ENCODE measurements around the gene MEF2D. TPM values are rescaled to one million over a fixed set of nuclear protein-coding genes. Genes with fewer than 3 reads are reported as not detected.

MEF2D gene
- total and polyA plus RNA-seq, 2 donors (not counting 1 experiment from before 2014, with no cell fraction given) = 65.6 to 128 TPM

DNA sequence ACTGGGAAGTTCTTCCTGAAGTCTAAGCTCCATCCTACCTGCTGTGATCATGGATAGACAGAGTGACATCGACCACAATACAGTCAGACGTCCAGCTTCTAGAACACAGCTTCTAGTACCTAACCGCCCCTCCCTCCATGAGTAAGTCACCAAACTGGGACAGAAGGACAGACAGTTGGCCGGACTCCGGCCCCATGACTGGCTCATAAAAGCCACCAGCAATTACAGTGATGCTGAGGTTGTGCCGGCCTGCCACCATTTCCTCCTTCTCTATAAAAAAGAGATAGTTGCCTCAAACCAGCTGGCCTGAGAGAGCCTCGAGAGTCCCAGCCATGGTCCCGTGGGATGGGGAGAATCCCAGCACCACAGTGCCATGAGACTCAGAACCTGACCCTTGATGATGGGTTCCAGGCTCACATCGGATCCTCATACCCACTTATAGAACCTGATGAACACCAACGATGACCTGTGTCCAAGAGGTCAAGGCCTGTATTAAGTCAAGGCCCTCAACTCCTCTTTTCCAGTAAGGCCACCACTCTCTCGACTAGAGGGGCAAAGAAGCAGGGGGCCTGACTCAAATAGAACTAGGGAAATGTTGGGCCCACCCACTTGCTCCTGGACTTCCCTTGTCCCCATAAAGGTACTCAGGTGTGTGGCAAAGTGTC, 3.4 kb downstream of the MEF2D start:
- H3K9me3 Mint-ChIP-seq (ENCODE audit: insufficient read depth) = no peaks in the 10 kb centered on the region
- DNase-seq (peak; percentile 24), ATAC-seq (ENCODE audit: low read depth) (no peak)
- peak overlapping the region; percentile 78 for H3K27ac Mint-ChIP-seq
- peak overlapping the region in 1 of 5 experiments; percentile 15 for H3K4me3 ChIP-seq (ENCODE audit: control extremely low read depth in 1 of 5, extremely low read depth in 1 of 5, insufficient read depth in 1 of 5, low read depth in 2 of 5, low read length in 4 of 5)
- intact Hi-C loops (cut with micrococcal nuclease) = no loop called here
- ChIA-PET POLR2A (interaction anchor here (0.6 kb wide), 2 partner anchors 28 to 85 kb away, joined by 3 to 6 read pairs; no protein-coding TSS in a partner anchor), CTCF (interaction anchor here (1.2 to 11.7 kb wide), 3 partner anchors 11 to 228 kb away, joined by 3 to 383 read pairs (median 5); no protein-coding TSS in a partner anchor)
- H4K20me1 ChIP-seq (ENCODE audit: control insufficient read depth, insufficient read depth, low read length, poor library complexity, severe bottlenecking) = peaks cover 80% of the 10 kb centered on the region
- no peaks in the 10 kb centered on the region for H3K27me3 ChIP-seq (replicated peaks in 1 of 4; ENCODE audit: control extremely low read depth in 1 of 4, control insufficient read depth in 3 of 4, insufficient read depth in 4 of 4, low read length in 3 of 4)
- peak overlapping the region; percentile 6 for H3K9ac ChIP-seq (ENCODE audit: low read length)
- H3K36me3 ChIP-seq (replicated peaks in 1 of 2; ENCODE audit: control extremely low read depth in 1 of 2, control insufficient read depth in 1 of 2, extremely low read depth in 1 of 2, insufficient read depth in 2 of 2, low read length in 1 of 2) = peaks cover 0 to 9% of the 10 kb centered on the region in 2 experiments
- peaks cover 92% of the 10 kb centered on the region for H3K79me2 ChIP-seq (ENCODE audit: control insufficient read depth, insufficient read depth, low read length)
- H3K4me1 Mint-ChIP-seq = peaks cover 77% of the 10 kb centered on the region
- TF ChIP-seq EZH2 (IDR thresholded peaks at IDR 0.05; ENCODE audit: borderline replicate concordance, insufficient read depth, low read depth, low read length, poor library complexity, severe bottlenecking) = no peak
- TF ChIP-seq, protein P1, sequence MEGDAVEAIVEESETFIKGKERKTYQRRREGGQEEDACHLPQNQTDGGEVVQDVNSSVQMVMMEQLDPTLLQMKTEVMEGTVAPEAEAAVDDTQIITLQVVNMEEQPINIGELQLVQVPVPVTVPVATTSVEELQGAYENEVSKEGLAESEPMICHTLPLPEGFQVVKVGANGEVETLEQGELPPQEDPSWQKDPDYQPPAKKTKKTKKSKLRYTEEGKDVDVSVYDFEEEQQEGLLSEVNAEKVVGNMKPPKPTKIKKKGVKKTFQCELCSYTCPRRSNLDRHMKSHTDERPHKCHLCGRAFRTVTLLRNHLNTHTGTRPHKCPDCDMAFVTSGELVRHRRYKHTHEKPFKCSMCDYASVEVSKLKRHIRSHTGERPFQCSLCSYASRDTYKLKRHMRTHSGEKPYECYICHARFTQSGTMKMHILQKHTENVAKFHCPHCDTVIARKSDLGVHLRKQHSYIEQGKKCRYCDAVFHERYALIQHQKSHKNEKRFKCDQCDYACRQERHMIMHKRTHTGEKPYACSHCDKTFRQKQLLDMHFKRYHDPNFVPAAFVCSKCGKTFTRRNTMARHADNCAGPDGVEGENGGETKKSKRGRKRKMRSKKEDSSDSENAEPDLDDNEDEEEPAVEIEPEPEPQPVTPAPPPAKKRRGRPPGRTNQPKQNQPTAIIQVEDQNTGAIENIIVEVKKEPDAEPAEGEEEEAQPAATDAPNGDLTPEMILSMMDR (IDR thresholded peaks at IDR 0.05) = no peak
- H3K9me3 ChIP-seq (ENCODE audit: control extremely low read depth in 1 of 3, control insufficient read depth in 2 of 3, insufficient read depth in 1 of 3, low read length in 2 of 3) = peaks cover 0 to 5% (median 0%) of the 10 kb centered on the region in 3 donors
- H3K4me2 ChIP-seq (replicated peaks; ENCODE audit: low read depth, low read length, poor library complexity, severe bottlenecking) = peak overlapping the region; percentile 94
- H3K27me3 Mint-ChIP-seq = no peaks in the 10 kb centered on the region
- no peak overlapping the region for H2AFZ ChIP-seq (ENCODE audit: insufficient read depth, low read depth, low read length, poor library complexity, severe bottlenecking)
- H3K27ac ChIP-seq (ENCODE audit: low read length in 2 of 2) = peak overlapping the region; percentile 16 to 94
- peak overlapping the region; percentile 93 for H3K4me3 Mint-ChIP-seq
- H3K4me1 ChIP-seq (ENCODE audit: control insufficient read depth in 2 of 2, insufficient read depth in 2 of 2, low read length in 2 of 2) = peaks cover 78 to 83% of the 10 kb centered on the region in 2 donors
- WGBS (ENCODE audit: insufficient coverage) = 62% methylated on average over 11 of the region's 11 CpGs

DNA sequence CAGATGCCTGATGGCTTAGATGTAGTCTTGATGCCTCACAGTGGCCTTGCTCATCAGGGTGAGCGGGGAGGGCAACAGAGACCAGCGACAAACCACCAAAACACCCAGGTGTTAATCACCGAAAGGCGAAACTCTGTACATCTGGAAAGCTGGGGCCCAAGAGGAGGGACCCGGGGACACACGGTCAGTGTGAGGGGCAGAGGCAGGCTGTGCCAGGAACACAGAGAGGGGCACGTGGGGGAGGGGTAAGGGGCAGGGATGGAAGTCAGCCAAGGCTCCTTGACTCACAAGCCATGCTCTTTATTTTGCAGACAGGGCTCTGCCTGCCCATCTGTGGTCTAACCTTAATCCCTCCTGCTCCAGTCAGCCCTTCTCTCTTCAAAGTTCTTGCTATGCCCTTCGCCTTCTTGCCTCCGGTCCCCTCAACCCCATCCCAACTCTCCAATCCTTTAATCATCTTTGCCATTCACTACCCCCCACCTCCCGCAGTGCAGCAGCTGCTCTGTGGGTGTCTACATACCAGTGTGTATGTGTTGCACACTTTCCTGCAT, 4.3 kb downstream of the MEF2D start:
- POLR2A ChIA-PET = interaction anchor here (1.9 kb wide), 1 partner anchor 9 kb away, joined by 12 read pairs; no protein-coding TSS in a partner anchor
- peak overlapping the region; percentile 94 for H3K4me2 ChIP-seq (replicated peaks; ENCODE audit: low read depth, low read length, poor library complexity, severe bottlenecking)
- H3K27ac Mint-ChIP-seq = peak overlapping the region; percentile 78
- intact Hi-C loops (cut with micrococcal nuclease) = no loop called here
- H4K20me1 ChIP-seq (ENCODE audit: control insufficient read depth, insufficient read depth, low read length, poor library complexity, severe bottlenecking) = peaks cover 89% of the 10 kb centered on the region
- H3K4me3 ChIP-seq (ENCODE audit: control extremely low read depth in 1 of 5, extremely low read depth in 1 of 5, insufficient read depth in 1 of 5, low read depth in 2 of 5, low read length in 4 of 5) = peak overlapping the region in 2 of 5 experiments; percentile 7 to 15
- CTCF ChIA-PET = interaction anchor here (1.4 to 11.7 kb wide), 2 partner anchors 10 to 29 kb away, joined by 5 to 383 read pairs; no protein-coding TSS in a partner anchor
- TF ChIP-seq, protein P1 (IDR thresholded peaks at IDR 0.05) = no peak
- no peak for TF ChIP-seq EZH2 (IDR thresholded peaks at IDR 0.05; ENCODE audit: borderline replicate concordance, insufficient read depth, low read depth, low read length, poor library complexity, severe bottlenecking)
- H3K36me3 ChIP-seq (replicated peaks in 1 of 2; ENCODE audit: control extremely low read depth in 1 of 2, control insufficient read depth in 1 of 2, extremely low read depth in 1 of 2, insufficient read depth in 2 of 2, low read length in 1 of 2) = peaks cover 0 to 14% of the 10 kb centered on the region in 2 experiments
- peaks cover 0 to 5% (median 0%) of the 10 kb centered on the region in 3 donors for H3K9me3 ChIP-seq (ENCODE audit: control extremely low read depth in 1 of 3, control insufficient read depth in 2 of 3, insufficient read depth in 1 of 3, low read length in 2 of 3)
- H3K27me3 Mint-ChIP-seq = no peaks in the 10 kb centered on the region
- H3K9ac ChIP-seq (ENCODE audit: low read length) = peak overlapping the region; percentile 26
- DNase-seq (peak; percentile 28), ATAC-seq (ENCODE audit: low read depth) (no peak)
- H3K4me3 Mint-ChIP-seq = peak overlapping the region; percentile 93
- peaks cover 79 to 83% of the 10 kb centered on the region in 2 donors for H3K4me1 ChIP-seq (ENCODE audit: control insufficient read depth in 2 of 2, insufficient read depth in 2 of 2, low read length in 2 of 2)
- WGBS (ENCODE audit: insufficient coverage) = 36% methylated on average over 5 of the region's 10 CpGs
- H2AFZ ChIP-seq (ENCODE audit: insufficient read depth, low read depth, low read length, poor library complexity, severe bottlenecking) = no peak overlapping the region
- peaks cover 78% of the 10 kb centered on the region for H3K4me1 Mint-ChIP-seq
- peaks cover 94% of the 10 kb centered on the region for H3K79me2 ChIP-seq (ENCODE audit: control insufficient read depth, insufficient read depth, low read length)
- no peaks in the 10 kb centered on the region for H3K27me3 ChIP-seq (replicated peaks in 1 of 4; ENCODE audit: control extremely low read depth in 1 of 4, control insufficient read depth in 3 of 4, insufficient read depth in 4 of 4, low read length in 3 of 4)
- peak overlapping the region; percentile 40 to 94 for H3K27ac ChIP-seq (ENCODE audit: low read length in 2 of 2)
- no peaks in the 10 kb centered on the region for H3K9me3 Mint-ChIP-seq (ENCODE audit: insufficient read depth)
